GM23338 (cell line): Measurements from ENCODE around the gene GPR135. TPM values are rescaled to one million over a fixed set of nuclear protein-coding genes. Genes with fewer than 3 reads are reported as not detected.
"Not testable (repeated sequence)": the region's sequence is repeated elsewhere in the genome, so short reads cannot be mapped to it uniquely, and the experiment has no call there.

Source experiments
- ATAC-seq: fragments of 200-7000 bp; cut with Tn5 transposase; 3 replicates; pipeline ENCODE4 v1.9.1; 2020
- DNase-seq: peaks from one replicate; pipeline ENCODE4 v3.0.0-alpha.2; 2015; ENCODE audit warnings: low spot score
- H2AFZ ChIP-seq: fragments of 200-600 bp; sonication (generic); 2 replicates; pipeline ENCODE4 v1.8.0; 2016; ENCODE audit warnings: antibody characterized with exemption, mild to moderate bottlenecking, moderate library complexity
- H3F3A ChIP-seq: fragments of 200-600 bp; sonication (generic); replicated peaks from 2 replicates; pipeline ENCODE4 v1.8.0; 2017; ENCODE audit warnings: antibody characterized with exemption, mixed run types, low read depth
- H3K27ac ChIP-seq: fragments of 200-600 bp; sonication (generic); 2 replicates; pipeline ENCODE4 v1.6.1; 2016; ENCODE audit warnings: low read depth
- H3K27me3 ChIP-seq: fragments of 200-600 bp; sonication (generic); 2 replicates; pipeline ENCODE4 v1.8.0; 2016; ENCODE audit warnings: mild to moderate bottlenecking, mixed run types, moderate library complexity; ENCODE audit not compliant: insufficient read depth
- H3K36me3 ChIP-seq: fragments of 200-600 bp; sonication (generic); 2 replicates; pipeline ENCODE4 v1.8.0; 2016; ENCODE audit warnings: mild to moderate bottlenecking; ENCODE audit not compliant: insufficient read depth
- H3K4me1 ChIP-seq: fragments of 200-600 bp; sonication (generic); 2 replicates; pipeline ENCODE4 v1.8.0; 2016; ENCODE audit warnings: mild to moderate bottlenecking, moderate library complexity; ENCODE audit not compliant: insufficient read depth
- H3K4me2 ChIP-seq: fragments of 200-600 bp; sonication (generic); 2 replicates; pipeline ENCODE4 v1.7.1; 2017; ENCODE audit warnings: mixed run types
- H3K4me3 ChIP-seq: fragments of 200-600 bp; sonication (generic); 2 replicates; pipeline ENCODE4 v1.6.1; 2016; ENCODE audit warnings: mixed run types
- H3K79me2 ChIP-seq: fragments of 200-600 bp; sonication (generic); replicated peaks from 2 replicates; pipeline ENCODE4 v1.8.0; 2017; ENCODE audit warnings: mild to moderate bottlenecking; ENCODE audit not compliant: insufficient read depth
- H3K9me2 ChIP-seq: fragments of 200-600 bp; sonication (generic); 2 replicates; pipeline ENCODE4 v1.8.0; 2017; ENCODE audit not compliant: insufficient read depth
- H4K20me1 ChIP-seq: fragments of 200-600 bp; sonication (generic); replicated peaks from 2 replicates; pipeline ENCODE4 v1.8.0; 2017; ENCODE audit warnings: mild to moderate bottlenecking; ENCODE audit not compliant: insufficient read depth
- H3K27ac Mint-ChIP-seq: 2 replicates; pipeline ENCODE4 v1.8.0; 2020; ENCODE audit warnings: inconsistent platforms, mild to moderate bottlenecking, moderate library complexity, mixed read lengths
- H3K27me3 Mint-ChIP-seq: 3 replicates; pipeline ENCODE4 v1.8.0; 2022; ENCODE audit warnings: low read depth, mild to moderate bottlenecking, moderate library complexity, mixed read lengths, inconsistent platforms; ENCODE audit not compliant: insufficient read depth, poor library complexity
- H3K36me3 Mint-ChIP-seq: 3 replicates; pipeline ENCODE4 v1.8.0; 2021; ENCODE audit warnings: low read depth, mild to moderate bottlenecking, inconsistent platforms, moderate library complexity, mixed read lengths
- H3K4me1 Mint-ChIP-seq: 3 replicates; pipeline ENCODE4 v1.8.0; 2020; ENCODE audit warnings: mild to moderate bottlenecking, inconsistent platforms, mixed read lengths
- H3K4me3 Mint-ChIP-seq: 3 replicates; pipeline ENCODE4 v1.8.0; 2021; ENCODE audit warnings: moderate library complexity, mild to moderate bottlenecking, inconsistent platforms, mixed read lengths
- H3K9me3 Mint-ChIP-seq: 3 replicates; pipeline ENCODE4 v1.8.0; 2020; ENCODE audit warnings: moderate library complexity, mild to moderate bottlenecking, inconsistent platforms, mixed read lengths
- JUNB ChIP-seq: IDR thresholded peaks from one replicate; pipeline ENCODE4 v1.6.1; 2016; ENCODE audit warnings: antibody characterized with exemption; ENCODE audit not compliant: unreplicated experiment
- POLR2AphosphoS5 ChIP-seq: IDR thresholded peaks from 2 replicates; pipeline ENCODE4 v1.6.1; 2016; ENCODE audit warnings: antibody characterized with exemption, low read depth
- REST ChIP-seq: IDR thresholded peaks from one replicate; pipeline ENCODE4 v1.6.1; 2018; ENCODE audit warnings: antibody characterized with exemption; ENCODE audit not compliant: unreplicated experiment
- ZNF462 ChIP-seq: fragments of 250-450 bp; sonication (Bioruptor Pico); IDR thresholded peaks from 2 replicates; pipeline ENCODE4 v1.5.0; 2020; ENCODE audit warnings: mild to moderate bottlenecking, moderate library complexity
- polyA plus RNA-seq: library from polyadenylated mRNA; unstranded; fragments of >200 nt; fragmentation: Nextera tagmentation; extraction: Ambion mirVana; gene quantifications from 2 replicates; pipeline ENCODE4 v1.2.1, GENCODE V29; 2016
- total RNA-seq: library from RNA; depleted of rRNA; stranded (reverse); fragments of >200 nt; shearing (Covaris generic); gene quantifications from 2 replicates; pipeline ENCODE4 v1.2.3, GENCODE V29; 2014
- TF ChIP-seq, protein P1 (sequence below), 2 experiments: fragments of 200-600 bp in 1 of 2; sonication (generic) in 1 of 2; conservative IDR thresholded peaks; 2 replicates each; pipeline versions ENCODE4 v1.5.1 to v1.6.1; 2016 to 2017; ENCODE audit warnings: antibody characterized with exemption in 2 of 2, low read depth in 2 of 2, mild to moderate bottlenecking in 2 of 2, moderate library complexity in 1 of 2

GPR135 gene
- total and polyA plus RNA-seq, 2 experiments from 2014 or later: 0.47 to 2.2 TPM

- TF ChIP-seq, protein P1, sequence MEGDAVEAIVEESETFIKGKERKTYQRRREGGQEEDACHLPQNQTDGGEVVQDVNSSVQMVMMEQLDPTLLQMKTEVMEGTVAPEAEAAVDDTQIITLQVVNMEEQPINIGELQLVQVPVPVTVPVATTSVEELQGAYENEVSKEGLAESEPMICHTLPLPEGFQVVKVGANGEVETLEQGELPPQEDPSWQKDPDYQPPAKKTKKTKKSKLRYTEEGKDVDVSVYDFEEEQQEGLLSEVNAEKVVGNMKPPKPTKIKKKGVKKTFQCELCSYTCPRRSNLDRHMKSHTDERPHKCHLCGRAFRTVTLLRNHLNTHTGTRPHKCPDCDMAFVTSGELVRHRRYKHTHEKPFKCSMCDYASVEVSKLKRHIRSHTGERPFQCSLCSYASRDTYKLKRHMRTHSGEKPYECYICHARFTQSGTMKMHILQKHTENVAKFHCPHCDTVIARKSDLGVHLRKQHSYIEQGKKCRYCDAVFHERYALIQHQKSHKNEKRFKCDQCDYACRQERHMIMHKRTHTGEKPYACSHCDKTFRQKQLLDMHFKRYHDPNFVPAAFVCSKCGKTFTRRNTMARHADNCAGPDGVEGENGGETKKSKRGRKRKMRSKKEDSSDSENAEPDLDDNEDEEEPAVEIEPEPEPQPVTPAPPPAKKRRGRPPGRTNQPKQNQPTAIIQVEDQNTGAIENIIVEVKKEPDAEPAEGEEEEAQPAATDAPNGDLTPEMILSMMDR (conservative IDR thresholded peaks at IDR 0.05; ENCODE audit: low read depth in 2 of 2): no peak
- no peak for TF ChIP-seq JUNB
These were observed 14.5 kb downstream of the GPR135 start (continued) for GRCh38 chr14:59450716-59451115.

DNA sequence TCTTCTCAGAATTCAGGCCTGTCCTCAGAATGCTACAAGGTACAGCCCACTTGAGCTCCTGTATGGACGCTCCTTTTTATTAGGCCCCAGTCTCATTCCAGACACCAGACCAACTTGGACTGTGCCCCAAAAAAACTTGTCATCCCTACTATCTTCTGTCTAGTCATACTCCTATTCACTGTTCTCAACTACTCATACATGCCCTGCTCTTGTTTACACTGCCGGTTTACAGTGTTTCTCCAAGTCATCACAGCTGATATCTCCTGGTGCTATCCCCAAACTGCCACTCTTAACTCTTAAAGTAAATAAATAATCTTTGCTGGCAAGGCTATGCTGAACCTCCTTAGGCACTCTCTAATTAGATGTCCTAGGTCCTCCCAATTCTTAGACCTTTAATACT is 16.5 kb downstream of the GPR135 start:
- H3K4me2 ChIP-seq, H3F3A ChIP-seq, H3K9me2 ChIP-seq, H3K27me3 Mint-ChIP-seq, DNase-seq, H3K36me3 Mint-ChIP-seq, H3K27ac ChIP-seq, H3K27me3 ChIP-seq, H3K4me3 ChIP-seq, H3K4me1 ChIP-seq, H4K20me1 ChIP-seq, H3K4me1 Mint-ChIP-seq, ATAC-seq, H3K4me3 Mint-ChIP-seq, H2AFZ ChIP-seq, H3K36me3 ChIP-seq, H3K9me3 Mint-ChIP-seq, H3K27ac Mint-ChIP-seq, H3K79me2 ChIP-seq: not testable (repeated sequence)

DNA sequence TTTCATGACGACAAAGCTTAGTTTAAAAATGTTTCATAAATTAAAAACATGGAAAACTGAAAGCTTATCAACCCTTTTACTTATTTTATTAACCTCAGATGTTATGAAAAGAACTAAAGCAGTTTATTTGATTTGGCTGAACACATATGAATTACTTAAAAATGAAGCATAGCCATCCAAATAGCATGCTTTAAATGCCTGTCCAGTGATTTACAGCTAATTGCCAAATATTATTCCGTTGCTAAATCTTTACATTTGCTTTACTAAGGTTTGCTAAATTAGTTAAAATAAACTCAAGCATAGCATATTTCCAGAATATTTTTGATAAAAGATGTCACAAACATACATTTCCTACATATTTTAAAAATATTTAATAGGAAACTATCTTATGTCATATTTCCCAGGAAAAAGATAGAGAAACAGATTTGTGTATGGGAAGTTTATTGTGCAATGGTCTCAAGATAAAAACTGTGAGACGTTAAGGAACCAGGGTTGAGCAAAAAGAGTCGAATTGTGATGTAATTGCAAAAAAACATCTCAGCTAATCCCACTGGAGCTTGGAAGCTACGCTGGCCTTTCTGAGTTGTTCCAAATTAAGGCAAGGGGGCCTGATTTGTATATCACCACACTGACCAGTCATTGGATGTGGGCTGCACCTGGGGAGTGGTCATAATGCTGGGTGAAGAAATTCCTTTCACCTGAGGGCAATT is 25.8 kb downstream of the GPR135 start:
- no peaks in the 10 kb centered on the region for H3K4me1 ChIP-seq
- H3K79me2 ChIP-seq: no peaks in the 10 kb centered on the region
- no peaks in the 10 kb centered on the region for H4K20me1 ChIP-seq
- no peak overlapping the region for H3K4me3 ChIP-seq
- no peak overlapping the region for H3K27ac ChIP-seq
- Mint-ChIP-seq H3K4me3 (no peak overlapping the region), H3K4me1 (no peaks in the 10 kb centered on the region), H3K27me3 (peaks cover 2% of the 10 kb centered on the region), H3K27ac (no peak overlapping the region; the same call in 1 of the 2 replicates), H3K9me3 (no peaks in the 10 kb centered on the region), H3K36me3 (no peaks in the 10 kb centered on the region)
- H3F3A ChIP-seq: no peaks in the 10 kb centered on the region
- no peak overlapping the region for H3K4me2 ChIP-seq
- H3K36me3 ChIP-seq: no peaks in the 10 kb centered on the region
- no peaks in the 10 kb centered on the region for H3K27me3 ChIP-seq
- ATAC-seq: no peak
- no peak for TF ChIP-seq REST
- TF ChIP-seq ZNF462 (CRISPR knock-in tag): no peak
- no peak for TF ChIP-seq POLR2AphosphoS5
- no peak overlapping the region for H2AFZ ChIP-seq
- DNase-seq: no peak
- no peaks in the 10 kb centered on the region for H3K9me2 ChIP-seq
